ENCODE results near the gene SLC25A44.

GRCh38 chr1:156153362-156153761, 40.5 kb upstream of the SLC25A44 start, which contains the start of gene SEMA4A:
- TF ChIP-seq PPARA (CRISPR knock-in tag; IDR thresholded peaks at IDR 0.05; ENCODE audit: borderline replicate concordance) (no peak), ZNF8 (CRISPR knock-in tag; IDR thresholded peaks at IDR 0.05) (no peak), ESRRG (CRISPR knock-in tag; IDR thresholded peaks at IDR 0.05) (no peak), ZFP30 (CRISPR knock-in tag; IDR thresholded peaks at IDR 0.05) (no peak), ARNTL (CRISPR knock-in tag; IDR thresholded peaks at IDR 0.05; ENCODE audit: borderline replicate concordance, low read depth) (no peak), RARB (CRISPR knock-in tag; IDR thresholded peaks at IDR 0.05) (no peak), ZFP3 (CRISPR knock-in tag; IDR thresholded peaks at IDR 0.05) (no peak), CREB5 (CRISPR knock-in tag; IDR thresholded peaks at IDR 0.05; ENCODE audit: low read depth) (no peak)
